GM18498 (cell line): ENCODE measurements around the gene ITGA11.

ENCODE experiments used
- ATAC-seq: cut with Tn5 transposase; IDR thresholded peaks from one replicate; pipeline ENCODE4 v1.9.1; 2021; ENCODE audit warnings: mild to moderate bottlenecking, moderate library complexity; ENCODE audit not compliant: unreplicated experiment

ITGA11 gene

GRCh38 chr15:68447209-68447608 lies 15.2 kb upstream of the ITGA11 start:
- ATAC-seq = no peak

GRCh38 chr15:68445351-68445750 lies 13.4 kb upstream of the ITGA11 start:
- ATAC-seq = no peak

DNA sequence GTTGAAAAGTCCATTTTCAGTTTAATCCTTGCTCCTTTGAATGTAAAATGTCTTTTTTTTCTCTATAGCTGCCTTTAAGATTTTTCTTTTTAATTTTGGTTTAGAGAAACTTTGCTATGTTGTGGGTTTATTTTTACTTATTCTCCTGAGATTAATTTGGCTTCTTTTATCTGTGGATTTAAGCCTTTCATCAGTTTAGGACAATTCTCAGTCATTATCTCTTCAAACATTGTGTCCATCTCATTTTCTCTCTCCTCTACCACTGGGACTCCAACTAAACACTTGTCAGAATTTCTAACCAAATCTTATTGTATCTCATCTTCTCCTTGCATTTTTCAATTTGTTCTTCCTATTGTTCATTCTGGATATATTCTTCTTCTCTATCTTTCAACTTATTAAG lies 12.4 kb upstream of the ITGA11 start:
- no peak for ATAC-seq

DNA sequence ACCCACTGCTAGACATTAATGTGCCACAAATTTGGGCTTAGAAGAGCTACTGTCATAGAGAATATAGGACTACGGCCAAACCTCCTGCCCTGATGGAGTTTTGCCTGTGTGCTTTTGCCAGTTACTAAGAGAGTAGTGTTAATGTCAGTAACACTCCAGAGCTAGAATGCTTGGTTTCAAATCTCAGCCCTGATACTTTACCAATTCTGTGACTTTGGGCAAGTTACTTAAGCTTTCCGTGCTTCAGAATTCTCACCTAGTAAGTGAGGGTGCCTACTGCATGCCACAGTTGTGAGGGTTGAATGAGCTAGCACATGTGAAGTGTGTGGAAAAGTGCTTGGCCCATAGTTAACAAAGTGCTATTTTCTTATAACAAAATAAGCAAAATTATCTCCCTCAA lies 10.9 kb upstream of the ITGA11 start:
- ATAC-seq = no peak

DNA sequence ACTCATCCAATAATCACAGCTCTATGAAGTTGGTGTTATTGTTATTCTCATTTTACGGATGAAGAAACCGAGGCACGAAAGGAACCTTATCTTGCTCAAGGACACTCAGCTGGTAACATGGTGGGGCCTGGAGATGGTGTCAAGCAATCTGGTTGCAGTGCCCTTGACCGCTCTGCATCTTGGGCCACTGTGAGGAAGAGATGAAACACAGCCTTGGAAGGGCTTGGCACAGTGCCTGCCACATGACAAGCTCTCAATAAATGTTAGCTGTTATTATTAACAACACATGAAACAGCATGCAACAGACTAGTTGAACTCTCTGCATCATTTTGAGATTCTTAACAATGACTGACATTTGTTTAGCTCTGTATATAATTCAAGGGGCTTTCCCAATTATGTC lies 10.1 kb upstream of the ITGA11 start:
- no peak for ATAC-seq

- ATAC-seq = no peak
Measured at GRCh38 chr15:68441045-68441743, 9.2 kb upstream of the ITGA11 start.

- no peak for ATAC-seq
Measured at GRCh38 chr15:68440136-68440535, 8.2 kb upstream of the ITGA11 start.

- no peak for ATAC-seq
Measured at GRCh38 chr15:68439506-68439905, 7.5 kb upstream of the ITGA11 start.

DNA sequence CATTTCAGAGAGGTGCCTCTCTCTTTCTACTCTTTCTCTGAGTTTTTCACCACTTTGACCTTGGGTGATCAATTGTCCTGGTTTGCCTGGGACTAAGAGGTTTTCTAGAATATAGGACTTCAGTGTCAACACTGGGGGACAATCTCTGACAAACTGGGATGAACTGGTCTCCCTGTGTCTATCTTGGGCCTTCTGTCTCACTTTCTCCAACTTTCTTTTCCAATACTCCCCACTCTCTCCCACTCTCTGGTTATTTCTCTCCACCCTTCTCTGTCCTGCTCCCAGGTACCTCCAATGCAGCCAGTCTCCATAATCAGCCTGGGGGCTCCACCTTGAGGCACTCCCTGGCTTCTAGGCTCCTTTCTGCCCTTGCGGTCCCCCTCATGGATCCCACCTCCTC lies 4.7 kb upstream of the ITGA11 start:
- ATAC-seq = no peak

- no peak for ATAC-seq
Measured at GRCh38 chr15:68435966-68436365, 4.0 kb upstream of the ITGA11 start.

- no peak for ATAC-seq
Measured at GRCh38 chr15:68434021-68434420, 2.1 kb upstream of the ITGA11 start.

GRCh38 chr15:68433551-68433950 lies 1.6 kb upstream of the ITGA11 start:
- no peak for ATAC-seq

GRCh38 chr15:68432441-68433064 lies 590 bp upstream of the ITGA11 start:
- no peak for ATAC-seq

GRCh38 chr15:68431037-68431791 lies 749 bp downstream of the ITGA11 start:
- no peak for ATAC-seq

- ATAC-seq = no peak
Measured at GRCh38 chr15:68430471-68431036, 1.4 kb downstream of the ITGA11 start.

- no peak for ATAC-seq
Measured at GRCh38 chr15:68429691-68430470, 2.1 kb downstream of the ITGA11 start.

GRCh38 chr15:68428431-68428940 lies 3.5 kb downstream of the ITGA11 start:
- ATAC-seq = no peak

GRCh38 chr15:68427963-68428362 lies 4.0 kb downstream of the ITGA11 start:
- no peak for ATAC-seq

GRCh38 chr15:68427366-68427765 lies 4.6 kb downstream of the ITGA11 start:
- no peak for ATAC-seq

- no peak for ATAC-seq
Measured at GRCh38 chr15:68426116-68426515, 5.8 kb downstream of the ITGA11 start.
